Cortex of kidney (tissue), 1 donor: Measurements from ENCODE around the gene ONECUT2.

Experiments
- DNase-seq: peaks from one replicate; lab custom pipeline; 2025; lab: John Stamatoyannopoulos, UW

The ONECUT2 gene

DNA sequence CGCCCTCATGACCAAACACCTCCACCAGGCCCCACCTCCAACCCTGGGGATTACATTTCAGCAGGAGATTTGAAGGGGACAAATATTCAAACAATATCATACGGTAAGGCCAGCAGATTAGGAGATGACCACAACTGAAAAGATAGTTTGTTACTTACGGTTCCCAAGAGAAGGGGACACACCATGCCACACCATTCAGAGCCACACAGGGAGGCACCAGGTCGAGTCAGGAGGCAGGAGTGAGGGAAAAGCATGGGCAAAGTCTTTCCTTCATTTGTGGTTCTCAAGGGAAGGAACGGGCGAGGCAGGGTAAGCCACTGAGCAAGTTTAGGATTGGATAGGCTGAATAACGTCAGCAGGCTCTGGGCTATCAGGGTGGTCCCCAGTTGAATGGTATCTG, 94.0 kb downstream of the ONECUT2 start:
- DNase-seq = no peak

DNA sequence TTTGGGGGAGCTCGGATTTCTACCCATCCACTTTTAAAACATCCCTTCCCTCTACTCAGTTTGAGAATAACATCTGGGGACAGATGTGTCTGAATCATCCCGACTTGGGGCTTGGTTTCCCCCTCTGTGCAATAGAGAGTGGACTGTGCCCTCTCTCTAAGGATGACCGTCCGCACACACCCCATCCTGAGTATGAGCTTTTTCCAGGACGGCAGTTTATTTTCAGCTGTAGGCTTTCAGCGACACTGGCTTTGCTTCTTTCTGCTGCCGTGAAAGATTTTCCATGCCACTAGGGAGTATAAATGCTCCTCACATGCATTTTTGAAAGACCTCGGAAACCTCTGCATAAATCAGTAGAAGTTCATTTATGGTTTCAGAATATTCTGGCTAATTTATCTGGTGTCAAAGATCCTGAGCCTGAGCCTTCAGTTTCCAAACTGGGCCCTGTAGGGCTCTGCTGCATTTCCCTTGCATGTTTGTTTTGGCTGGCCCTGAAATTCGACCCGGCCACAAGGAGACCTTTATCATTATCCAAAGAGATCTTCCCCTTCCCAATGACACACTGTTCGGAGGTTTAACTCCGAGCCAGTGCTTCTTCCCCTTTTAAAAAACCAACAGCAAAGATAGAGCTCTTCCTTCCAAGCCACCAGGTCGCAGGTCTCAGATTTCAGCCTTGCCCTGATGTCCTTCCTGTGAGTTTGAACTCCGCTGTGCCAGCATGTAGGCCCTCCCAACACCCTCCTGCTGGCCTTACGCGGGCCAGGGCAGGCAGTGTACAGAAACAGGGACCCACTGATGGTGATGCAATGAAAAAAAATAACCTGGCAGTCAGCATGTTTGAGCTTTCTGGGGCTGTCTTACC, 98.1 kb downstream of the ONECUT2 start:
- DNase-seq = no peak

DNA sequence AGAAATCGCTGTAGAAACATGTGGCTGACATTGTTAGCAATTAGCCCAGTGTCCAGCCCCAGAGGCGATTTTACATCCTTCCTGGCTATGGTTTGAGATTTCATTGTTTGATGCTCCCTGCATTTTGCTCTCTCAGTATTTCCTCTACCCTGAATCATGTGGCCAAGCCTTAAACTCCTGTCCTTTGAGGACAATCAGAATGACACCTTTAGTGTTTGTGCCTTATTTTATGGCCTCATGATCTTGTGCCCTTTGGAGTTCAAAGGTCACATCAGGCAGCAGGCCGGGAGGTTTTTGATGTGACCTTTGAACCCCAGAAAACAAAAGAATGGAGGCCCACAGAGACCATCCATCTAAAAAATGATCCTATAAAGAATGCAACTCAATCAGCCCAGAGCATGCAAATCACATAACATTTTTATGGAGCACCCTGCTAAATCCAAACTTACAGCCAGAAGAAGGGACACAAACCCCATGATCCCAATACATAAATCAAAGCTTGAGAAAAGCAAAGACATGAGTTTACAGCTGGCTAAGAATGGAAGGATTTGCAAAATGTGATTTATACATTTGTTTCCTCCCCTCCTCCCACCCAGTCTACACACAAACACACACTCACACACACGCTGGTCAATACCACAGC, 98.8 kb downstream of the ONECUT2 start:
- no peak for DNase-seq

DNA sequence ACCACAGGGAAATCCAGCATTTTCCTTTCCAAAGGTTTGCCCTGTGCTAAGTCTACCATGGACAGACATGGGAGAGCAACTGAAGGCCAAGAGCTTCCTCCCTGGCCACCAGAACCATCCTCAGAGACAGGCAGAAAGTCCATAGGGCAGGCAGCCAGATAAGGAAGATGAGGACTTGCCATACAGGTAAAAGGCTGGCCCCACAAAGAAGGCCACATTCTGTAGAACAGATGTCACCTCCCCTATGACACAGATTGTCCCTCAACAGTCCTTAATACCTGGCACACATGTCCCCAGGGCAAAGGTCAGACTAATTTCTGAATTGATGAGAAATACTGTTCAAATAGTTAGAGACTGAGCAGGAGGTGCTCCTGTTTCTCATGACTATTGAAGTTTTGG, 99.3 kb downstream of the ONECUT2 start:
- DNase-seq = no peak

DNA sequence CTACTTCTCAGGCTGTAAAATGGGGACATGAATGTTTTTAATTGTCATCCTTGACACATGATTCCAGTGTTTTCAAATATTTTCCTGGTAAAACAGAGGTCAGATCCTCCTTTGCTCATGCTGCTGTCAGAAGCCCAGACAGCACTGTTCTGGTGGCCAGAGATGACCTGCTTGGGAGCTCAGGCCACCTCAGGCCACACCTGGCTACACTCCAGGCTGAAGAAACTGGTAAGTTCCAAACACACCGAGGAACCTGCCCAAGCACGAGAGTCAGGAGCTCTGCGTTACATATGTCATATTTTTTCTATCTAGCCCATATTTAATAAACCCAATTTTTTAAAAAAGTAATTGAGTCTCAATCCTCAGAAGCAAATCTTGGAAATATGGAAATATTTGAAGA, 103.4 kb downstream of the ONECUT2 start:
- no peak for DNase-seq

DNA sequence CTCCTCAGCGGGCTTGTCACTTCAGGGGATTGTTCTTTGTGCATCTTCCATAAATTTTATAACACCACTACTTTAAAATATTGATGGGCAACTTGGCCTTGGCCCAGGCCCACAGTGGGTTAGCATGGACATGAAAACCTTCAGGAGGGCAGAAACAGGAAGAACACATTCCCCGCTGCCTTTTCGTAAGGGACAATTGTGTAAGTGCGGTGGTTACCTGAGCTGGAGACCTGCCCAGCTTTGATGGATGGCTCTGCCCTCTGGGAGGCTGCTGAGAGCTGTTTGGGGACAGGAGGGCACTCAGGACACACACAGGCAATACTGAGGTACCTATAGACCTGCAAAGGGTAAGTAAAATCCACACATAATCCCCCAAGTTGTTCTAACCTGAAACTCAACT, 104.5 kb downstream of the ONECUT2 start:
- no peak for DNase-seq
